Measurements from ENCODE around the gene FAM200C. TPM values are rescaled to one million over a fixed set of nuclear protein-coding genes. Genes with fewer than 3 reads are reported as not detected.
A peak's percentile ranks its signal among the peaks of the same experiment; 100 is the strongest.

The FAM200C gene
- total RNA-seq, result 1.1 and 3.2 TPM in 2 replicates

DNA sequence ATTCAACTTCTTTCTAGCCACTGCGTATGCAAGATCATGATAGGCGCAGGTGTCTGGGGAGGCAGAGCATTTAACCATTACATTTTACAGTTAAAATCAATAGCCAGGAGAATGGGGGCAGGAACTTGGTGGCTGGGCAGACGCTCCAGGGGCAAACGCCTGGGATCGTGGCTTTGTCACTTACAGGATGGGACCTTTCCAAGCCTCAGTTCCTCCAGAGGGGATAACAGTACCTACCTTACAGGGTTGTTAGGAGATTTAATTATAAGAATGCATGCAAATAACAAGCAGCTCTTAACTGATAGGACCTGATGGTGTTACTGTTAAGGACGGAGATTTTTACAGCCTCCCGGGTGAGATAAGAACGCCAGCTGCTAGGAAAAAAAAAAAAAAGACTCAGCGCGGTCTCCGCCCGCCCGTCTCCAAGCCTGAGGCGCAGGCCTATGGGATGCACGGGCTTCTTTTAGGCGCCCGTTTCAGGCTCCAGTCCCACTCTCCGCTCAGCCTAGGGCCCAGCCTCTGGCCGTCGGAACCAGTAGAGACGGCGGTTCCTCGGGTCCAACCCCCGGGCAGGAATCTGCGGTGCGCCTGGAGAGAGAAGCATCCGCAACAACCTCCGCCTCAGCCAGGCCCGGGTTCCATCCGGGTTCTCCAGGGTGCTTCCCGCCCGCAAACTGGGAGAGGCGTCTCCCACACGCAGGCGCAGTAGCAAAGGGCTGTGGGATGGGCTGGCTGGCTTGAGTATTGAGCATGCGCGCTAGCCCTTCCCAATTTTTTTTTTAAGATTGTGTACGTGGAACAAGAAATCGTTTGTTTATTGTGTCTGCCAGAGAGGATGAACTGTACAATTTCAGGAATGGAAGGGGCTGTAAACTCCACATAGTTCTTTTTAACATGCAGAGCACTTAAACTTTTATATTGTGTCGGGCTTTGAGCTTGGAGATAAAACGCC, at the start of gene FAM200C:
TSS of gene FAM200C (minus strand) at position 653 of the 952 bp plus-strand sequence. CDS start 4,564 bp downstream, outside the sequence.
- FAIRE-seq, result no peak

DNA sequence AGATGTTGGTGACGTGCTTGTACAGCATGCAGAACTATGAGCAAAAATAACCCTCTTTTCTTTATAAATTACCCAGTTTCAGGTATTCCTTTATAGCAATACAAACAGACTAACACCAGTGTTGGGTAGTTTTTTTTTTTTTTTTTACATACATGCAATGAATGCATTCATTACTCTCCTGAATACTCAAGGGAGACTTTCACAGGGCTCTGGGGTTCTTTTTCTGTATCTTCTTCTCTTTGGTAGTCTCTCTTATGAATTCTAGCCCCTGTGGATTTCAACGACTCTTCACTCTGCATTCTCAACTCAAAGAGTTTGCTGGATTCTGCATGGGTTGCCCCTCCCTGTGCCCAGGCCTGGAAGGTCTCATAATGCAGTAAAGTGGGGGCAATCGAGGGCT, 49.6 kb upstream of the FAM200C start:
- TF ChIP-seq, protein P1, sequence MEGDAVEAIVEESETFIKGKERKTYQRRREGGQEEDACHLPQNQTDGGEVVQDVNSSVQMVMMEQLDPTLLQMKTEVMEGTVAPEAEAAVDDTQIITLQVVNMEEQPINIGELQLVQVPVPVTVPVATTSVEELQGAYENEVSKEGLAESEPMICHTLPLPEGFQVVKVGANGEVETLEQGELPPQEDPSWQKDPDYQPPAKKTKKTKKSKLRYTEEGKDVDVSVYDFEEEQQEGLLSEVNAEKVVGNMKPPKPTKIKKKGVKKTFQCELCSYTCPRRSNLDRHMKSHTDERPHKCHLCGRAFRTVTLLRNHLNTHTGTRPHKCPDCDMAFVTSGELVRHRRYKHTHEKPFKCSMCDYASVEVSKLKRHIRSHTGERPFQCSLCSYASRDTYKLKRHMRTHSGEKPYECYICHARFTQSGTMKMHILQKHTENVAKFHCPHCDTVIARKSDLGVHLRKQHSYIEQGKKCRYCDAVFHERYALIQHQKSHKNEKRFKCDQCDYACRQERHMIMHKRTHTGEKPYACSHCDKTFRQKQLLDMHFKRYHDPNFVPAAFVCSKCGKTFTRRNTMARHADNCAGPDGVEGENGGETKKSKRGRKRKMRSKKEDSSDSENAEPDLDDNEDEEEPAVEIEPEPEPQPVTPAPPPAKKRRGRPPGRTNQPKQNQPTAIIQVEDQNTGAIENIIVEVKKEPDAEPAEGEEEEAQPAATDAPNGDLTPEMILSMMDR (IDR thresholded peaks at IDR 0.05; ENCODE audit: insufficient read depth, low read length, severe bottlenecking), result no peak
- Histone ChIP-seq H3K36me3 (ENCODE audit: control insufficient read depth, insufficient read depth, low read length) (no peaks in the 10 kb centered on the region), H3K4me3 (ENCODE audit: low read depth, low read length) (no peak overlapping the region), H3K27me3 (ENCODE audit: control insufficient read depth, insufficient read depth, low read length) (no peaks in the 10 kb centered on the region)
- DNase-seq (ENCODE audit: low read depth) (no peak), FAIRE-seq (no peak)

More for the DNA sequence above, at the start of gene FAM200C:
- no peaks in the 10 kb centered on the region for H3K27me3 ChIP-seq (ENCODE audit: control insufficient read depth, insufficient read depth, low read length)
- TF ChIP-seq, protein P1 (IDR thresholded peaks at IDR 0.05; ENCODE audit: insufficient read depth, low read length, severe bottlenecking), result no peak
- peak; percentile 86 for DNase-seq (ENCODE audit: low read depth)
- peaks cover 4% of the 10 kb centered on the region for H3K36me3 ChIP-seq (ENCODE audit: control insufficient read depth, insufficient read depth, low read length)
- peak within 1 kb of the TSS; percentile 71 for H3K4me3 ChIP-seq (ENCODE audit: low read depth, low read length)

DNA sequence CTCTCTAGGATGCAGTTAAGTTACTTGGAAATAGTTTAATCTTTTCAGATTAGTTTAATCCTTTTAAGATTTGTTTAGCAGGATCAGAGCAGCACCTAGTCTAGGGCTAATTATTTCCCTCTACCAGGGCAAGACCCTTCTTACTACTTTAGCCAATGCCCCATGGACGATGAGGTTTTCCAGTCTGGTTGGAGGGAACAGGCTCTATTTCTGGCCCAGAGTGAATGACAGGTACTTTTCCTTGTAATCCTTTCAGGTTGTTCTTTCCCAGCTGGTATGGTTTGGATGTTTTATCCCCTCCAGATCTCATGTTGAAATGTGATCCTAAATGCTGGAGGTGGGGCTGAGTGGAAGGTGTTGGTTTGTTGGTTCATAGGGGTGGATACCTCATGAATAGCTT, 49.0 kb upstream of the FAM200C start:
- TF ChIP-seq, protein P1 (IDR thresholded peaks at IDR 0.05; ENCODE audit: insufficient read depth, low read length, severe bottlenecking), result no peak
- Histone ChIP-seq H3K27me3 (ENCODE audit: control insufficient read depth, insufficient read depth, low read length) (no peaks in the 10 kb centered on the region), H3K36me3 (ENCODE audit: control insufficient read depth, insufficient read depth, low read length) (no peaks in the 10 kb centered on the region), H3K4me3 (ENCODE audit: low read depth, low read length) (no peak overlapping the region)
- DNase-seq (ENCODE audit: low read depth) (no peak), FAIRE-seq (no peak)

DNA sequence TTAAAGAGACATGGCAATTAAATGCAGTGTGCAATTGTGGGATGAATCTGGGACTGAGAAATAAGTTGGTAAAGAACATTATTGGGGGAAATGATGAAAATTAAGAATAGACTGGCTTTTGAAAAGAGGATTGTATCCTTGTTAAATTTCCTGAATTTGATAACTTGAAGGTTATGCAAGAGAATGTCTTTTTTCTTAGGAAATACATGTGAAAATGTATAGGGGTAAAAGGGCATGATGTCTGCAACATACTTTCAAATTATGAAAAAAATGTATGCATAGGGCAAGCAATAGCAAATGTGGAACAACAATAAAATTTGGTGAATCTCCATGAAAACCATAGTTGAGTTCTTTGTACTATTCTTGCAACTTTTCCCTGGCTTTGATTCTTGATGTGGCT, 45.9 kb upstream of the FAM200C start:
- TF ChIP-seq, protein P1 (IDR thresholded peaks at IDR 0.05; ENCODE audit: insufficient read depth, low read length, severe bottlenecking), result no peak
- Histone ChIP-seq H3K4me3 (ENCODE audit: low read depth, low read length) (no peak overlapping the region), H3K36me3 (ENCODE audit: control insufficient read depth, insufficient read depth, low read length) (no peaks in the 10 kb centered on the region), H3K27me3 (ENCODE audit: control insufficient read depth, insufficient read depth, low read length) (no peaks in the 10 kb centered on the region)
- FAIRE-seq, result no peak
- no peak for DNase-seq (ENCODE audit: low read depth)

DNA sequence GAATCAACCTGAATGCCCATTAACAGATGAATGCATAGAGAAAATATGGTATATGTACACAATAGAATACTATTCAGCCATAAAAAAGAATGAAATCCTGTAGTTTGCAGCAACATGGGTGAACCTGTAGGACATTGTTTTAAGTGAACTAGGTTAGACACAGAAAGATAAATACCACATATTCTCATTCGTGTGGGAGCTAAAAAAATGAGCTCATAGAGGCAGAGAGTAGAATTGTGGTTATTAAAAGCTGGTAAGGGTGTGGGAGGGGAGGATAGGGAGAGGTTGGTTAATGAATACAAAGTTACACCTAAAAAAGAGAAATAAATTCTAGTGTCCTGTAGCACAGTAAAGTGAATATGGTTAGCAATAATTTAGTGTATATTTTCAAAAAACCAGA, 45.3 kb upstream of the FAM200C start:
- H3K27me3 ChIP-seq (ENCODE audit: control insufficient read depth, insufficient read depth, low read length), result no peaks in the 10 kb centered on the region
- FAIRE-seq, result no peak
- no peaks in the 10 kb centered on the region for H3K36me3 ChIP-seq (ENCODE audit: control insufficient read depth, insufficient read depth, low read length)
- DNase-seq (ENCODE audit: low read depth), result no peak
- no peak overlapping the region for H3K4me3 ChIP-seq (ENCODE audit: low read depth, low read length)
- TF ChIP-seq, protein P1 (IDR thresholded peaks at IDR 0.05; ENCODE audit: insufficient read depth, low read length, severe bottlenecking), result no peak

Measured in bronchial epithelial cell (primary cell).